ENCODE measurements around the gene CHD5. TPM values are rescaled to one million over a fixed set of nuclear protein-coding genes. Genes with fewer than 3 reads are reported as not detected.

CHD5 gene
- total RNA-seq, 1 donor from 2014 or later, result 0.42 TPM

DNA sequence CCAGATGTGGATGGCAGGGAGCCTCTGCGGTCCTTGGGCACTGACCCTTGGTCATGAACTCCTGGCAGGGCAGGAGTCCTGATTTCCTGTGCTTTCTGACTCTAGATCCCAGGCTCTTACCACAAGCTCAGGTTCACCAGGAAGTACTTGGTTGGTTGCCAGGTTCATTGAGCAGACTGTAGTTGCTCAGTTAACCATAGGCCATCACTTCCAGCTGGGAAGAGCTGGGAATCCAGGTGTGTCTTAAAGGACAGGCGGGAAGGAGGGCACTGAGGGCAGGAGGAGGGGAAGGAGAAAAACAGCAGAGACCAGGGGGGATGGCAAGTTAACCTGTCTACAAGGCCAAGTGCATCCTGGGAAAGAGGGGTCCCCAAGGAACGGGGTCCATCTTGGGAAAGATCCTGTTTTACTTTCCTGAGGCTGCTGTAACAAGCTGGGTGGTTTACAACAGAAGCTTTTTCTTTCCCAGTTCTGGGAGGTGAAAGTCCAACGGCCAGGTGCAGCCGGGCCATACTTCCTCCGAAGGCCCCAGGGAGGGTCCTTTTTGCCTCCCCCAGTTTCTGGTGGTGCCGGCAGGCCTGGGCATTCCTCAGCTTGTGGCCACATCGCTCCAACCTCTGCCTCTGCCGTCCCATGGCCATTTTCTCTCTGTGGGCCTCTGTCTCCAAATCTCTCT lies 122.8 kb downstream of the CHD5 start:
- no peak overlapping the region for H3K27ac Mint-ChIP-seq (ENCODE audit: unreplicated experiment)
- H3K9me3 Mint-ChIP-seq (ENCODE audit: low read depth), result no peaks in the 10 kb centered on the region

DNA sequence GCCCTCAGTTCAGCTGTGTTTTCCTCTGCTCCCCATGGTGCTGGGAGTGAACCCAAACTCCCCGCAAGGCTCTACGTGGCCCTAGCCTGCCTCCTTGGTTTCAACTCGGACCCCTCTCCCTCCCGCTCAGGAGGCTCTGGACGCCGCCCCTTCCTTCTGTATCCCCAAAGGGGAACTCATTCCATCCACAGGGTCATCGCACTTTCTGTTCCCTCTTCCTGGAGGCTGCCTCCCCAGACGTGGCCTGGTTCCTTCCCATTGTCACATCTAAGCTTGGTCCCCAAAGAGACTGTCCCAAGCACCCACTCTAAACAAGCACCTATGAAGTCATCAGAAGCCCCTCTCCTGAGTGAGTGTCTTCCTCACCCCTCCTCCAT lies 123.6 kb downstream of the CHD5 start:
- no peak for DNase-seq (ENCODE audit: low spot score)
- TF ChIP-seq, protein P1, sequence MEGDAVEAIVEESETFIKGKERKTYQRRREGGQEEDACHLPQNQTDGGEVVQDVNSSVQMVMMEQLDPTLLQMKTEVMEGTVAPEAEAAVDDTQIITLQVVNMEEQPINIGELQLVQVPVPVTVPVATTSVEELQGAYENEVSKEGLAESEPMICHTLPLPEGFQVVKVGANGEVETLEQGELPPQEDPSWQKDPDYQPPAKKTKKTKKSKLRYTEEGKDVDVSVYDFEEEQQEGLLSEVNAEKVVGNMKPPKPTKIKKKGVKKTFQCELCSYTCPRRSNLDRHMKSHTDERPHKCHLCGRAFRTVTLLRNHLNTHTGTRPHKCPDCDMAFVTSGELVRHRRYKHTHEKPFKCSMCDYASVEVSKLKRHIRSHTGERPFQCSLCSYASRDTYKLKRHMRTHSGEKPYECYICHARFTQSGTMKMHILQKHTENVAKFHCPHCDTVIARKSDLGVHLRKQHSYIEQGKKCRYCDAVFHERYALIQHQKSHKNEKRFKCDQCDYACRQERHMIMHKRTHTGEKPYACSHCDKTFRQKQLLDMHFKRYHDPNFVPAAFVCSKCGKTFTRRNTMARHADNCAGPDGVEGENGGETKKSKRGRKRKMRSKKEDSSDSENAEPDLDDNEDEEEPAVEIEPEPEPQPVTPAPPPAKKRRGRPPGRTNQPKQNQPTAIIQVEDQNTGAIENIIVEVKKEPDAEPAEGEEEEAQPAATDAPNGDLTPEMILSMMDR (IDR thresholded peaks at IDR 0.05), result no peak
- Mint-ChIP-seq H3K36me3 (ENCODE audit: low read depth) (no peaks in the 10 kb centered on the region), H3K27me3 (ENCODE audit: low read depth) (peaks cover 25% of the 10 kb centered on the region), H3K9me3 (ENCODE audit: low read depth) (no peaks in the 10 kb centered on the region), H3K27ac (ENCODE audit: unreplicated experiment) (no peak overlapping the region), H3K4me1 (ENCODE audit: low read depth) (peaks cover 7% of the 10 kb centered on the region), H3K4me3 (ENCODE audit: unreplicated experiment) (no peak overlapping the region)

More for the DNA sequence above, 122.8 kb downstream of the CHD5 start:
- no peak for DNase-seq (ENCODE audit: low spot score)
- no peak overlapping the region for H3K4me3 Mint-ChIP-seq (ENCODE audit: unreplicated experiment)
- TF ChIP-seq, protein P1 (IDR thresholded peaks at IDR 0.05), result no peak
- H3K36me3 Mint-ChIP-seq (ENCODE audit: low read depth), result no peaks in the 10 kb centered on the region
- H3K4me1 Mint-ChIP-seq (ENCODE audit: low read depth), result peaks cover 7% of the 10 kb centered on the region
- H3K27me3 Mint-ChIP-seq (ENCODE audit: low read depth), result peaks cover 25% of the 10 kb centered on the region

DNA sequence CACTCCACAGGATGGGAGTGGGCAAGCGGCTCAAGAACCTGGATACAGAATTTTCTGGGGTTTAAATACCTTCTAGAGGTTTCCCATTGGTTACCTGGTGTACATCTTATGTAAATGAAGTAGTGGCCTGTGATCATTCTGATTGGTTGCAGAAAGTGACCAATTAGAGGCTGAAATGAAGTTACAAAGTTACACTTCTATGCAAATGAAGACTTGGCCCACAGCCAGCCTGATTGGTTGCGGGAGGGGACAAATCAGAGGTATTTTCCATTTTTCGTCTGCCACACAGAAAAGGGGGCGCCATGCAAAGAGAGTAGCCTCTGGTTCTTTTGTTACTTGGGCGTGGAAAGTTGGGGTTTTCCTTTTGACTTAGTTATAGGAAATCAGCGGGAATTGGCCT lies 125.5 kb downstream of the CHD5 start:
- Mint-ChIP-seq H3K4me1 (ENCODE audit: low read depth) (peaks cover 7% of the 10 kb centered on the region), H3K36me3 (ENCODE audit: low read depth) (no peaks in the 10 kb centered on the region), H3K9me3 (ENCODE audit: low read depth) (no peaks in the 10 kb centered on the region), H3K4me3 (ENCODE audit: unreplicated experiment) (no peak overlapping the region), H3K27me3 (ENCODE audit: low read depth) (peaks cover 30% of the 10 kb centered on the region), H3K27ac (ENCODE audit: unreplicated experiment) (no peak overlapping the region)
- TF ChIP-seq, protein P1 (IDR thresholded peaks at IDR 0.05), result no peak
- no peak for DNase-seq (ENCODE audit: low spot score)

DNA sequence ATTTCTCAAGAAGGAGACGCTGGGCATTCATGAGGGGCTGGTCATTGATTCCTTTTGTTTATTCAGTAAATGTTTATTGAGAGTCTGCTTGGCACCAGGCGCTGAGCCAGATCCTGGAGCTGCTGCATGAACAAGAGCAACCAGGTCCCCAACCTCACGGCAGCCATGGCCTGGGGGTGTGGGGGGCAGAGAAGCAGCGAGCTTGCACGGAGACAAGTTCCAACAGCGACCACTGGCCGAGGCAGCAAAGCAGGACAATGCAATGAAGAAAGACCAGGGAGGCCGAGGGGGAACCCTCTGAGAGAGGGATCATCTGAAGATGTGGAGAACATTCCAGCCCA lies 126.9 kb downstream of the CHD5 start:
- Mint-ChIP-seq H3K27me3 (ENCODE audit: low read depth) (peaks cover 26% of the 10 kb centered on the region), H3K4me3 (ENCODE audit: unreplicated experiment) (no peak overlapping the region), H3K4me1 (ENCODE audit: low read depth) (peaks cover 7% of the 10 kb centered on the region)

DNA sequence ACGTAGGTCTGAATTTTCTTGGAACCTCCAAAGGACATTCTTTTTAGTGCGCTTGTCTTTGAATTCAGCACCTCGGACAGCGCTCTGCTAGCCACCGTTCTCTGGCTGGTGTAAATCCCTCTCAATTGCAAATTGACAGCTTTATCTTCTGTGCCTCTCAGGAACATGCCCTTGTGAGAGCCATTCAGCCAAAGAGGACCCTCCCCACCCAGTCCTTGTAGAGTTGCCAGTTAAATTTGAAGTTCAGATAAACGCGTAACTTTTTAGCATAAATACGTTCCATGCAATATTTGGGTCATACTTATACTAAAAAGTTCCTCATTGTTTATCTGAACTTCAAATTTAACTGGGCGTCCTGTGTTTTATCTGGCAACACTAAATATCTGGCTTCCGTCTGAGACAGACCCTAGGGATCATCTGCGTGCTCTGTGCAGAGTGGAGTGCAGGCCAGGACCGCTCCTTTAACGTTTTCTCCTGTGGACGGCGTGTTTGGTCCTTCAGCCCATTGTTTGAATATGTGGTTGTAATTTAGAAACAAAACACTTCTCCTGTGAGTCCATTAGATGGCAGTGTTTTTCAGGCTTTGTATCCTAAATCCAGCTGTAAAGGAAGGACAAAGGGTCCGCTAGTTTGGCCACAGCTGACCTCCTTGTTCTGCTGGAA lies 127.4 kb downstream of the CHD5 start:
- Mint-ChIP-seq H3K4me1 (ENCODE audit: low read depth) (peaks cover 7% of the 10 kb centered on the region), H3K27me3 (ENCODE audit: low read depth) (peaks cover 29% of the 10 kb centered on the region), H3K27ac (ENCODE audit: unreplicated experiment) (no peak overlapping the region), H3K36me3 (ENCODE audit: low read depth) (no peaks in the 10 kb centered on the region), H3K4me3 (ENCODE audit: unreplicated experiment) (no peak overlapping the region), H3K9me3 (ENCODE audit: low read depth) (no peaks in the 10 kb centered on the region)
- no peak for DNase-seq (ENCODE audit: low spot score)
- TF ChIP-seq, protein P1 (IDR thresholded peaks at IDR 0.05), result peak; percentile 83

More for the DNA sequence above, 126.9 kb downstream of the CHD5 start:
- Mint-ChIP-seq H3K36me3 (ENCODE audit: low read depth) (no peaks in the 10 kb centered on the region), H3K9me3 (ENCODE audit: low read depth) (no peaks in the 10 kb centered on the region), H3K27ac (ENCODE audit: unreplicated experiment) (no peak overlapping the region)
- TF ChIP-seq, protein P1 (IDR thresholded peaks at IDR 0.05), result peak; percentile 10
- DNase-seq (ENCODE audit: low spot score), result no peak

Other genes starting within 250 kb of the CHD5 start
- gene NPHP4, start 187.9 kb downstream of the CHD5 start, total RNA-seq, result 7.6 to 11.9 TPM (median 8.7 TPM) in 3 replicates
- gene KCNAB2, start 134.4 kb downstream of the CHD5 start, total RNA-seq, result 4.2 to 7.3 TPM (median 5.2 TPM) in 3 replicates
- gene RPL22, start 19.3 kb upstream of the CHD5 start, total RNA-seq, result 208 to 243 TPM (median 220 TPM) in 3 replicates
- gene RNF207, start 25.8 kb upstream of the CHD5 start, total RNA-seq, result 15.6 to 19.9 TPM (median 17.9 TPM) in 3 replicates
- gene ICMT, start 55.6 kb upstream of the CHD5 start, total RNA-seq, result 72.7 to 94.2 TPM (median 73.1 TPM) in 3 replicates
- not detected in 3 replicates for gene HES3, start 63.9 kb upstream of the CHD5 start, total RNA-seq
- 4.2 to 5.8 TPM (median 4.4 TPM) in 3 replicates for gene GPR153, start 80.8 kb upstream of the CHD5 start, total RNA-seq
- 43.9 to 48.1 TPM (median 44.0 TPM) in 3 replicates for gene ACOT7, start 213.4 kb upstream of the CHD5 start, total RNA-seq
- gene HES2, start 239.6 kb upstream of the CHD5 start, total RNA-seq, result 0.15 to 0.36 TPM in 2 of 3 replicates, not detected in the other
- gene ESPN, start 244.5 kb upstream of the CHD5 start, total RNA-seq, result 0.57 to 2.5 TPM (median 2.1 TPM) in 3 replicates

Measured in chondrocyte (in vitro differentiated cells).